Effector CD8-positive, alpha-beta T cell (primary cell): ENCODE measurements around the gene SYT14.

Experiments
- DNase-seq: peaks from one replicate; lab custom pipeline; 2025; lab: John Stamatoyannopoulos, UW

The SYT14 gene

GRCh38 chr1:210207597-210208450 is 269.8 kb downstream of the SYT14 start:
- DNase-seq, result no peak

- DNase-seq, result no peak
Observed at GRCh38 chr1:210213335-210213734, 275.3 kb downstream of the SYT14 start.

GRCh38 chr1:210214573-210215409 is 276.8 kb downstream of the SYT14 start:
- DNase-seq, result no peak

DNA sequence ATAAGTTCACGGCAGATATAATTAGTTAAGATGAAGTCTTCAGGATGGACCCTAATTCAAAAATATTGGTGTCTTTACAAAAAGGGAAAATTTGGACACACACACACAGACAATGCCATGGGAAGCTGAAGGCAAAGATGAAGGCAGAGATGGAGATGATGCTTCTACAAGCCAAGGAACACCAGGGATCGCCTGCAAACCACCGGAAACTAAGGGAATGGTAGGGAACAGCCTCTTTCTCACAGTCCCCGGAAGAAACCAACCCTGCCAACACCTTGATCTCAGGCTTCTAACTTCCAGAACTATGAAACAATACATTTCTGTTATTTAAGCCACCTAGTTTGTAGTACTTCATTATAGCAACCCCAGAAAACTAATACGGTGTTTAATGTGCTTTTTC is 279.5 kb downstream of the SYT14 start:
- no peak for DNase-seq

DNA sequence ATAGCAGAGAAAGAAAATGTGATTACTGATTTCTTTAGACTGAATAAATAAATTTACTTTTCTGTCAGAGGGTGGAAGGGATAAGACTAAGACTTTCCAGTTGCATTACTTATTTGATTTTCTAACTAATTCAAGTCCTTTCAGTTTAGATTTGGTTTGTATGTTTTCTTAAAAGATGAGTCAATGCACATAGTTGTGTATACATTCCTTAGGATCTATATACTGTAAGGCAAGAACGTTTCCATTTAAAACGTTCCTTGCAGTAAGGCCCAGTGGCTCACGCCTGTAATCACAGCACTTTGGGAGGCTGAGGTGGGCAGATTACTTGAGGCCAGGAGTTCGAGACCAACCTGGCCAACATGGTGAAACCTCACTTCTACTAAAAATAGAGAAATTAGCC is 280.0 kb downstream of the SYT14 start:
- no peak for DNase-seq
